Neural crest cell (in vitro differentiated cells): ENCODE data around the gene CORO7. TPM values are rescaled to one million over a fixed set of nuclear protein-coding genes. Genes with fewer than 3 reads are reported as not detected.

ENCODE experiments used
- DNase-seq: peaks from one replicate; pipeline ENCODE4 v3.0.0; 2021; ENCODE audit warnings: low read depth, mixed read lengths, low spot score
- H3K27ac Mint-ChIP-seq: one replicate; pipeline ENCODE4 v1.8.0; 2021; ENCODE audit warnings: mild to moderate bottlenecking, mixed read lengths; ENCODE audit not compliant: unreplicated experiment
- H3K27me3 Mint-ChIP-seq: 2 replicates; pipeline ENCODE4 v1.8.0; 2021; ENCODE audit warnings: low read depth, mild to moderate bottlenecking, mixed read lengths
- H3K36me3 Mint-ChIP-seq: 2 replicates; pipeline ENCODE4 v1.8.0; 2021; ENCODE audit warnings: low read depth, mild to moderate bottlenecking, mixed read lengths
- H3K4me1 Mint-ChIP-seq: 2 replicates; pipeline ENCODE4 v1.8.0; 2021; ENCODE audit warnings: mixed read lengths
- H3K4me3 Mint-ChIP-seq: one replicate; pipeline ENCODE4 v1.8.0; 2021; ENCODE audit warnings: mild to moderate bottlenecking, mixed read lengths
- H3K9me3 Mint-ChIP-seq: 2 replicates; pipeline ENCODE4 v1.8.0; 2021; ENCODE audit warnings: mixed read lengths
- total RNA-seq: library from RNA; stranded (reverse); gene quantifications from 2 replicates; pipeline ENCODE4 v1.2.1, GENCODE V29; 2021
- TF ChIP-seq, protein P1 (sequence below): fragments of 200-600 bp; sonication (generic); conservative IDR thresholded peaks from 2 replicates; pipeline ENCODE4 v1.5.0; 2021; ENCODE audit warnings: antibody characterized with exemption, mild to moderate bottlenecking

CORO7 gene
- total RNA-seq, 1 donor from 2014 or later, result 43.2 TPM

- no peaks in the 10 kb centered on the region for H3K9me3 Mint-ChIP-seq
- TF ChIP-seq, protein P1, sequence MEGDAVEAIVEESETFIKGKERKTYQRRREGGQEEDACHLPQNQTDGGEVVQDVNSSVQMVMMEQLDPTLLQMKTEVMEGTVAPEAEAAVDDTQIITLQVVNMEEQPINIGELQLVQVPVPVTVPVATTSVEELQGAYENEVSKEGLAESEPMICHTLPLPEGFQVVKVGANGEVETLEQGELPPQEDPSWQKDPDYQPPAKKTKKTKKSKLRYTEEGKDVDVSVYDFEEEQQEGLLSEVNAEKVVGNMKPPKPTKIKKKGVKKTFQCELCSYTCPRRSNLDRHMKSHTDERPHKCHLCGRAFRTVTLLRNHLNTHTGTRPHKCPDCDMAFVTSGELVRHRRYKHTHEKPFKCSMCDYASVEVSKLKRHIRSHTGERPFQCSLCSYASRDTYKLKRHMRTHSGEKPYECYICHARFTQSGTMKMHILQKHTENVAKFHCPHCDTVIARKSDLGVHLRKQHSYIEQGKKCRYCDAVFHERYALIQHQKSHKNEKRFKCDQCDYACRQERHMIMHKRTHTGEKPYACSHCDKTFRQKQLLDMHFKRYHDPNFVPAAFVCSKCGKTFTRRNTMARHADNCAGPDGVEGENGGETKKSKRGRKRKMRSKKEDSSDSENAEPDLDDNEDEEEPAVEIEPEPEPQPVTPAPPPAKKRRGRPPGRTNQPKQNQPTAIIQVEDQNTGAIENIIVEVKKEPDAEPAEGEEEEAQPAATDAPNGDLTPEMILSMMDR, result no peak
- no peak for DNase-seq
- peaks cover 28% of the 10 kb centered on the region for H3K4me1 Mint-ChIP-seq
- no peaks in the 10 kb centered on the region for H3K36me3 Mint-ChIP-seq
- H3K4me3 Mint-ChIP-seq, result no peak overlapping the region
- H3K27ac Mint-ChIP-seq, result no peak overlapping the region
- H3K27me3 Mint-ChIP-seq, result no peaks in the 10 kb centered on the region
Measured at GRCh38 chr16:4409081-4409932, 7.1 kb downstream of the CORO7 start.

- H3K9me3 Mint-ChIP-seq, result no peaks in the 10 kb centered on the region
- DNase-seq, result no peak
- H3K4me1 Mint-ChIP-seq, result peaks cover 29% of the 10 kb centered on the region
- H3K27me3 Mint-ChIP-seq, result no peaks in the 10 kb centered on the region
- no peaks in the 10 kb centered on the region for H3K36me3 Mint-ChIP-seq
- TF ChIP-seq, protein P1, result no peak
- no peak overlapping the region for H3K4me3 Mint-ChIP-seq
- no peak overlapping the region for H3K27ac Mint-ChIP-seq
Measured at GRCh38 chr16:4408323-4408690, 8.1 kb downstream of the CORO7 start.

GRCh38 chr16:4407543-4408322 is 8.7 kb downstream of the CORO7 start:
- DNase-seq, result no peak
- Mint-ChIP-seq H3K9me3 (no peaks in the 10 kb centered on the region), H3K27me3 (no peaks in the 10 kb centered on the region), H3K36me3 (no peaks in the 10 kb centered on the region), H3K4me3 (no peak overlapping the region), H3K4me1 (peaks cover 29% of the 10 kb centered on the region), H3K27ac (no peak overlapping the region)
- TF ChIP-seq, protein P1, result no peak

GRCh38 chr16:4404967-4405696 is 11.3 kb downstream of the CORO7 start:
- H3K36me3 Mint-ChIP-seq, result no peaks in the 10 kb centered on the region
- peaks cover 5% of the 10 kb centered on the region for H3K4me1 Mint-ChIP-seq
- no peak overlapping the region for H3K27ac Mint-ChIP-seq
- H3K27me3 Mint-ChIP-seq, result no peaks in the 10 kb centered on the region
- TF ChIP-seq, protein P1, result no peak
- no peak overlapping the region for H3K4me3 Mint-ChIP-seq
- DNase-seq, result no peak
- no peaks in the 10 kb centered on the region for H3K9me3 Mint-ChIP-seq

GRCh38 chr16:4404247-4404966 is 12.0 kb downstream of the CORO7 start:
- H3K36me3 Mint-ChIP-seq, result no peaks in the 10 kb centered on the region
- peak overlapping the region; percentile 32 for H3K4me3 Mint-ChIP-seq
- TF ChIP-seq, protein P1, result peak; percentile 74
- H3K27me3 Mint-ChIP-seq, result no peaks in the 10 kb centered on the region
- DNase-seq, result peak; percentile 64
- peak overlapping the region; percentile 75 for H3K27ac Mint-ChIP-seq
- H3K4me1 Mint-ChIP-seq, result peaks cover 5% of the 10 kb centered on the region
- H3K9me3 Mint-ChIP-seq, result no peaks in the 10 kb centered on the region
